Endothelial cell of umbilical vein (primary cell): ENCODE data around the gene PLEKHS1. TPM values are rescaled to one million over a fixed set of nuclear protein-coding genes. Genes with fewer than 3 reads are reported as not detected.
A peak's percentile ranks its signal among the peaks of the same experiment; 100 is the strongest.

Source experiments
- BruUV-seq: library from RNA; stranded (reverse); fragments of 400-500 nt; replicated peaks from 2 replicates; lab custom pipeline; 2021; lab: Mats Ljungman, UMichigan
- CTCF ChIA-PET: fragments of 300-600, 350-600 bp; sonication (Branson Sonifier 250); formaldehyde crosslinking; loops from one replicate; lab custom pipeline; 2021; ENCODE audit warnings: antibody characterized with exemption, inconsistent platforms; lab: Charles Lee
- POLR2A ChIA-PET: fragments of 300-600, 350-600 bp; sonication (Branson Sonifier 250); formaldehyde crosslinking; loops from one replicate; lab custom pipeline; 2021; ENCODE audit warnings: antibody characterized with exemption, inconsistent platforms; lab: Charles Lee
- DNase-seq: peaks from one replicate; pipeline ENCODE4 v3.0.0-alpha.2; 2011; ENCODE audit warnings: low read depth, low spot score
- FAIRE-seq: peaks from 2 replicates; lab custom pipeline; 2011; peaks lifted over from hg19 to GRCh38; lab: Jason Lieb, UNC
- H2AFZ ChIP-seq: 2 replicates; pipeline ENCODE4 v1.6.0; 2012; ENCODE audit warnings: low read depth, low read length, control low read depth, inconsistent platforms
- H3K27ac ChIP-seq: 2 replicates; pipeline ENCODE4 v1.5.1; 2011; ENCODE audit warnings: low read depth, mild to moderate bottlenecking, control low read depth, low read length, moderate library complexity; ENCODE audit not compliant: insufficient read depth
- H3K27me3 ChIP-seq, 2 experiments: 2 replicates each; pipeline versions ENCODE4 v1.6.0 to v1.6.1; 2011; ENCODE audit warnings: low read length in 2 of 2, mixed read lengths in 1 of 2; ENCODE audit not compliant: control insufficient read depth in 2 of 2, insufficient read depth in 2 of 2
- H3K36me3 ChIP-seq, 2 experiments: 2 replicates in 1 of 2; 3 replicates in 1 of 2; pipeline ENCODE4 v1.5.1; 2011; ENCODE audit warnings: low read length in 2 of 2, mild to moderate bottlenecking in 1 of 2, moderate library complexity in 1 of 2; ENCODE audit not compliant: control insufficient read depth in 2 of 2, insufficient read depth in 2 of 2; ENCODE audit errors: extremely low read depth in 1 of 2
- H3K4me1 ChIP-seq: 3 replicates; pipeline ENCODE4 v1.5.1; 2011; ENCODE audit warnings: mild to moderate bottlenecking, low read length; ENCODE audit not compliant: control insufficient read depth, insufficient read depth; ENCODE audit errors: extremely low read depth
- H3K4me2 ChIP-seq: 2 replicates; pipeline ENCODE4 v1.6.1; 2011; ENCODE audit warnings: low read length, control low read depth, mixed read lengths; ENCODE audit not compliant: insufficient read depth
- H3K4me3 ChIP-seq, 3 experiments: fragments of 200-600 bp in 1 of 3; sonication (generic), shearing (Covaris generic) in 1 of 3; replicated peaks in 1 of 3; 2 replicates each; pipeline ENCODE4 v1.5.1; 2011 to 2016; ENCODE audit warnings: control low read depth in 3 of 3, low read length in 3 of 3, mild to moderate bottlenecking in 2 of 3, inconsistent platforms in 1 of 3, low read depth in 1 of 3, moderate library complexity in 1 of 3; ENCODE audit not compliant: insufficient read depth in 1 of 3
- H3K79me2 ChIP-seq: 2 replicates; pipeline ENCODE4 v1.6.0; 2012; ENCODE audit warnings: low read length, inconsistent platforms; ENCODE audit not compliant: control insufficient read depth, insufficient read depth
- H3K9ac ChIP-seq: replicated peaks from 2 replicates; pipeline ENCODE3; 2011; ENCODE audit warnings: low read length, control low read depth; ENCODE audit not compliant: insufficient read depth; ENCODE audit errors: extremely low read depth
- H3K9me1 ChIP-seq: replicated peaks from 3 replicates; pipeline ENCODE4 v1.6.0; 2011; ENCODE audit warnings: mild to moderate bottlenecking, low read length; ENCODE audit not compliant: control insufficient read depth, insufficient read depth; ENCODE audit errors: extremely low read depth
- H3K9me3 ChIP-seq: replicated peaks from 2 replicates; pipeline ENCODE4 v1.5.1; 2012; ENCODE audit warnings: low read length, inconsistent platforms; ENCODE audit not compliant: control insufficient read depth, insufficient read depth
- H4K20me1 ChIP-seq: replicated peaks from 2 replicates; pipeline ENCODE3; 2011; ENCODE audit warnings: mild to moderate bottlenecking, low read length; ENCODE audit not compliant: control insufficient read depth, insufficient read depth; ENCODE audit errors: extremely low read depth
- CTCF ChIP-seq, 2 donors: IDR thresholded peaks; 1 replicate in 1 of 2; 2 replicates in 1 of 2; pipeline ENCODE4 v1.5.1; 2011; ENCODE audit warnings: low read length in 2 of 2, mild to moderate bottlenecking in 2 of 2, moderate library complexity in 2 of 2, control low read depth in 1 of 2, inconsistent platforms in 1 of 2, low read depth in 1 of 2; ENCODE audit not compliant: insufficient read depth in 1 of 2; ENCODE audit errors: extremely low read depth in 1 of 2
- EZH2 ChIP-seq: IDR thresholded peaks from 2 replicates; pipeline ENCODE4 v1.6.1; 2012; ENCODE audit warnings: borderline replicate concordance, low read depth, mild to moderate bottlenecking, moderate library complexity, low read length, inconsistent platforms; ENCODE audit not compliant: severe bottlenecking
- FOS ChIP-seq: IDR thresholded peaks from 2 replicates; pipeline ENCODE4 v1.6.1; 2011; ENCODE audit warnings: mild to moderate bottlenecking, low read length, moderate library complexity, borderline replicate concordance; ENCODE audit not compliant: insufficient read depth
- GATA2 ChIP-seq: IDR thresholded peaks from 2 replicates; pipeline ENCODE4 v1.7.0; 2011; ENCODE audit warnings: low read depth, mild to moderate bottlenecking, moderate library complexity, mixed read lengths, low read length; ENCODE audit not compliant: insufficient read length, insufficient read depth
- JUN ChIP-seq: IDR thresholded peaks from 2 replicates; pipeline ENCODE4 v1.6.1; 2011; ENCODE audit warnings: borderline replicate concordance, low read depth; ENCODE audit not compliant: insufficient read length, insufficient read depth
- MYC ChIP-seq: IDR thresholded peaks from one replicate; pipeline ENCODE4 v1.6.1; 2011; ENCODE audit warnings: mild to moderate bottlenecking, low read depth, low read length
- POLR2A ChIP-seq: IDR thresholded peaks from 2 replicates; pipeline ENCODE4 v1.6.1; 2012; ENCODE audit warnings: low read depth, mild to moderate bottlenecking, control low read depth, low read length
- POLR2AphosphoS5 ChIP-seq: IDR thresholded peaks from 2 replicates; pipeline ENCODE4 v1.6.1; 2012; ENCODE audit warnings: low read depth, mild to moderate bottlenecking, control low read depth, low read length, moderate library complexity; ENCODE audit not compliant: insufficient read depth
- dilution Hi-C: fragments of 300-500 bp; cut with MboI; formaldehyde crosslinking; loops from one replicate; pipeline ENCODE4 v1.15.0; 2019; ENCODE audit warnings: low sequenced_read_pairs; ENCODE audit not compliant: extremely low pct_ligation_motif_present
- intact Hi-C: fragments of 100-400 bp; cut with micrococcal nuclease; formaldehyde crosslinking; loops from one replicate; pipeline ENCODE4 v1.10.0; 2022
- polyA plus RNA-seq, 4 experiments: library from polyadenylated mRNA; depleted of rRNA in 3 of 4; stranded (reverse) in 3 of 4; unstranded in 1 of 4; fragments of >200 nt; gene quantifications; 2 replicates each; pipeline versions ENCODE4 v1.2.1 to v1.2.3, GENCODE V29; 2011 to 2012; ENCODE audit warnings: missing spikeins in 1 of 4
- total RNA-seq: library from RNA; stranded (reverse); gene quantifications from 2 replicates; pipeline ENCODE4 v1.2.3, GENCODE V29; 2021
- TF ChIP-seq, protein P1 (sequence below): IDR thresholded peaks from 2 replicates; pipeline ENCODE4 v1.6.1; 2011; ENCODE audit not compliant: insufficient read depth, insufficient read length

The PLEKHS1 gene
- total and polyA plus RNA-seq, 2 donors (not counting 3 experiments of a cell fraction or from before 2014, with no cell fraction given): not detected

GRCh38 chr10:113709221-113709838, 42.2 kb upstream of the PLEKHS1 start:
- DNase-seq: peak; percentile 36
- dilution Hi-C loops: no loop called here

More at GRCh38 chr10:113709221-113709838, 42.2 kb upstream of the PLEKHS1 start:
- Histone ChIP-seq H3K79me2 (no peaks in the 10 kb centered on the region), H3K4me1 (peaks cover 20% of the 10 kb centered on the region), H4K20me1 (no peaks in the 10 kb centered on the region), H3K9me1 (no peaks in the 10 kb centered on the region), H3K36me3 (peaks cover 2 to 3% of the 10 kb centered on the region in 2 experiments), H3K9ac (no peak overlapping the region), H3K27me3 (no peaks in the 10 kb centered on the region), H3K4me3 (no peak overlapping the region), H3K27ac (peak overlapping the region; percentile 39), H3K4me2 (peak overlapping the region; percentile 6), H3K9me3 (no peaks in the 10 kb centered on the region), H2AFZ (no peak overlapping the region)
- intact Hi-C loops: loop anchor here (5.0 kb wide), 2 partner anchors 73 to 333 kb away; partner anchors contain the start of gene ADRB1
- TF ChIP-seq CTCF (IDR thresholded peaks at IDR 0.05; ENCODE audit: extremely low read depth in 1 of 2, insufficient read depth in 1 of 2, low read depth in 1 of 2, low read length in 2 of 2): no peak
- TF ChIP-seq FOS: no peak
- no peak for TF ChIP-seq JUN
- TF ChIP-seq POLR2AphosphoS5: no peak
- TF ChIP-seq MYC: no peak
- TF ChIP-seq, protein P1, sequence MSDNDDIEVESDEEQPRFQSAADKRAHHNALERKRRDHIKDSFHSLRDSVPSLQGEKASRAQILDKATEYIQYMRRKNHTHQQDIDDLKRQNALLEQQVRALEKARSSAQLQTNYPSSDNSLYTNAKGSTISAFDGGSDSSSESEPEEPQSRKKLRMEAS: no peak
- TF ChIP-seq POLR2A: no peak
- TF ChIP-seq GATA2: no peak
- no peak for TF ChIP-seq EZH2
- ChIA-PET CTCF (interaction anchor here (0.7 to 1.7 kb wide), 5 partner anchors 29 to 1421 kb away, joined by 3 to 9 read pairs (median 4); partner anchors contain the start of gene CASP7), POLR2A (no interaction called here)
- BruUV-seq: no TSS peak
- FAIRE-seq: peak; percentile 78
